DOHH2 (cell line): ENCODE results near the gene EPHB3.

Experiments used
- H3F3A ChIP-seq: fragments of 200-600 bp; sonication (generic), shearing (Covaris generic); 2 replicates; pipeline ENCODE4 v1.6.0; 2016; ENCODE audit warnings: antibody characterized with exemption, mild to moderate bottlenecking; ENCODE audit not compliant: control insufficient read depth, insufficient read depth
- H3K27ac ChIP-seq: fragments of 200-600 bp; sonication (generic); 2 replicates; pipeline ENCODE4 v1.5.1; 2014; ENCODE audit warnings: low read depth, mild to moderate bottlenecking, low read length, moderate library complexity
- H3K27me3 ChIP-seq: fragments of 200-600 bp; sonication (generic); 2 replicates; pipeline ENCODE4 v1.6.1; 2014; ENCODE audit warnings: mild to moderate bottlenecking, low read length, mixed read lengths; ENCODE audit not compliant: control insufficient read depth
- H3K36me3 ChIP-seq: fragments of 200-600 bp; sonication (generic); 2 replicates; pipeline ENCODE4 v1.6.1; 2014; ENCODE audit warnings: mild to moderate bottlenecking, low read length, moderate library complexity, mixed read lengths; ENCODE audit not compliant: control insufficient read depth
- H3K4me1 ChIP-seq: fragments of 200-600 bp; sonication (generic); 2 replicates; pipeline ENCODE4 v1.6.1; 2014; ENCODE audit warnings: mild to moderate bottlenecking, low read length, mixed read lengths; ENCODE audit not compliant: control insufficient read depth
- H3K4me2 ChIP-seq: fragments of 200-600 bp; sonication (generic); 2 replicates; pipeline ENCODE4 v1.6.0; 2014; ENCODE audit warnings: mild to moderate bottlenecking, low read length, moderate library complexity
- H3K4me3 ChIP-seq: fragments of 200-600 bp; sonication (generic); 2 replicates; pipeline ENCODE4 v1.5.1; 2014; ENCODE audit warnings: mild to moderate bottlenecking, low read length, mixed read lengths
- H3K79me2 ChIP-seq: fragments of 200-600 bp; sonication (generic); 2 replicates; pipeline ENCODE4 v1.6.1; 2014; ENCODE audit warnings: mild to moderate bottlenecking, low read length, mixed read lengths; ENCODE audit not compliant: control insufficient read depth
- H3K9me2 ChIP-seq: fragments of 200-600 bp; sonication (generic); replicated peaks from 2 replicates; pipeline ENCODE4 v1.6.1; 2014; ENCODE audit warnings: mild to moderate bottlenecking, low read length, mixed read lengths; ENCODE audit not compliant: control insufficient read depth
- H3K9me3 ChIP-seq: fragments of 200-600 bp; sonication (generic); 2 replicates; pipeline ENCODE4 v1.6.1; 2014; ENCODE audit warnings: antibody characterized with exemption, low read length, mixed read lengths; ENCODE audit not compliant: control insufficient read depth, insufficient read depth
- H4K20me1 ChIP-seq: fragments of 200-600 bp; sonication (generic); 2 replicates; pipeline ENCODE4 v1.6.0; 2014; ENCODE audit warnings: low read depth, mild to moderate bottlenecking, antibody characterized with exemption, low read length, moderate library complexity; ENCODE audit not compliant: control insufficient read depth, insufficient read depth
- EZH2phosphoT487 ChIP-seq: fragments of 200-600 bp; sonication (generic); IDR thresholded peaks from 2 replicates; pipeline ENCODE4 v1.6.1; 2017; ENCODE audit warnings: borderline replicate concordance, mild to moderate bottlenecking, antibody characterized with exemption, low read length, moderate library complexity, mixed read lengths
- TF ChIP-seq, protein P1 (sequence below): fragments of 200-600 bp; sonication (generic); IDR thresholded peaks from one replicate; pipeline ENCODE4 v1.5.1; 2014; ENCODE audit warnings: antibody characterized with exemption, mild to moderate bottlenecking, low read depth, low read length; ENCODE audit not compliant: poor library complexity, severe bottlenecking

The EPHB3 gene

DNA sequence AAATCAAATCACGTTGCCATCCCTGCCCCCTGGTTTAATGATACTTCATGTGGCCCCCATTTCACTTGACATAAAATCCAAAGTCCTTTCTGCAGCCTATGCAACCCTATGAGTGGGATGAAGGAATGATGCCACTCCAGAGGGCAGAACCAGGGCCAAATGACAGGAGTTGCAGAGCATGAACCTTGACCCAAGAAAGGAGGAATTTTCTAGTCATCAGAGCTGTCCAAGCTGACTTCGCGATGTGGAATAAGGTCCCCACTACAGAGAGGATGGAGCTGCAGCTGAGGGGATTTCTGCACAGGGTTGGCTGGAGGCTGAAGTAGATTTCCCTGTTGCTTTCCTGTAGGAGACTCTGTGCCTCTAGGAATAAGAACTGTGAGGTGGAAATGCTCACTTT lies 15.8 kb upstream of the EPHB3 start:
- Histone ChIP-seq H3K4me3 (no peak overlapping the region), H4K20me1 (0 out of 2 replicates have a peak, but pooled peaks cover 3% of the 10 kb centered on the region), H3K79me2 (no peaks in the 10 kb centered on the region), H3F3A (no peaks in the 10 kb centered on the region), H3K27me3 (peaks cover 10% of the 10 kb centered on the region), H3K4me2 (no peak overlapping the region), H3K27ac (no peak overlapping the region), H3K4me1 (no peaks in the 10 kb centered on the region), H3K9me3 (no peaks in the 10 kb centered on the region), H3K36me3 (no peaks in the 10 kb centered on the region), H3K9me2 (no peaks in the 10 kb centered on the region)
- TF ChIP-seq, protein P1, sequence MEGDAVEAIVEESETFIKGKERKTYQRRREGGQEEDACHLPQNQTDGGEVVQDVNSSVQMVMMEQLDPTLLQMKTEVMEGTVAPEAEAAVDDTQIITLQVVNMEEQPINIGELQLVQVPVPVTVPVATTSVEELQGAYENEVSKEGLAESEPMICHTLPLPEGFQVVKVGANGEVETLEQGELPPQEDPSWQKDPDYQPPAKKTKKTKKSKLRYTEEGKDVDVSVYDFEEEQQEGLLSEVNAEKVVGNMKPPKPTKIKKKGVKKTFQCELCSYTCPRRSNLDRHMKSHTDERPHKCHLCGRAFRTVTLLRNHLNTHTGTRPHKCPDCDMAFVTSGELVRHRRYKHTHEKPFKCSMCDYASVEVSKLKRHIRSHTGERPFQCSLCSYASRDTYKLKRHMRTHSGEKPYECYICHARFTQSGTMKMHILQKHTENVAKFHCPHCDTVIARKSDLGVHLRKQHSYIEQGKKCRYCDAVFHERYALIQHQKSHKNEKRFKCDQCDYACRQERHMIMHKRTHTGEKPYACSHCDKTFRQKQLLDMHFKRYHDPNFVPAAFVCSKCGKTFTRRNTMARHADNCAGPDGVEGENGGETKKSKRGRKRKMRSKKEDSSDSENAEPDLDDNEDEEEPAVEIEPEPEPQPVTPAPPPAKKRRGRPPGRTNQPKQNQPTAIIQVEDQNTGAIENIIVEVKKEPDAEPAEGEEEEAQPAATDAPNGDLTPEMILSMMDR = no peak
- TF ChIP-seq EZH2phosphoT487 = no peak

DNA sequence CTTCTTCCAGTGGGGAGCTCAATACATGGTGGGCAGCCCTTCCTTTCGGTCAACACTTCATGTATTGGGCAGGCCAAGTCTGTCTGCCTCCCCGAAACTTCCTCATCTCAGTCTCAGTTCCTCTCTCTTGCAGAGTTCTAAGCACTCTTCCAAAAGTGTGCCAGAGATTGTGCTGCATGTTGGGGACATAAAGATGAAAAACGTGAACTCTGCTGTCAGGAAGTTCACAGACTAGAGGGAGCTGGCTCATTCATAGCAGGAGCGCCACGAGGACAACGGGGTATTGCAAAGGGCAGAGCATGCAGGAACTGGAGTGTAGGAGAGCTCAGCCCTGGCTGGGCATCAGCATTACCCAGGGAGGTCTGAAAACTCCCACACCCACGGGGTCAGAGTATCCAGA lies 15.3 kb upstream of the EPHB3 start:
- no peak overlapping the region for H3K4me2 ChIP-seq
- no peaks in the 10 kb centered on the region for H3F3A ChIP-seq
- H3K4me3 ChIP-seq = no peak overlapping the region
- no peaks in the 10 kb centered on the region for H3K4me1 ChIP-seq
- no peaks in the 10 kb centered on the region for H3K36me3 ChIP-seq
- peaks cover 10% of the 10 kb centered on the region for H3K27me3 ChIP-seq
- H3K9me3 ChIP-seq = no peaks in the 10 kb centered on the region
- no peak for TF ChIP-seq EZH2phosphoT487
- TF ChIP-seq, protein P1 = no peak
- H4K20me1 ChIP-seq = 0 out of 2 replicates have a peak, but pooled peaks cover 3% of the 10 kb centered on the region
- no peak overlapping the region for H3K27ac ChIP-seq
- no peaks in the 10 kb centered on the region for H3K79me2 ChIP-seq
- H3K9me2 ChIP-seq = no peaks in the 10 kb centered on the region

DNA sequence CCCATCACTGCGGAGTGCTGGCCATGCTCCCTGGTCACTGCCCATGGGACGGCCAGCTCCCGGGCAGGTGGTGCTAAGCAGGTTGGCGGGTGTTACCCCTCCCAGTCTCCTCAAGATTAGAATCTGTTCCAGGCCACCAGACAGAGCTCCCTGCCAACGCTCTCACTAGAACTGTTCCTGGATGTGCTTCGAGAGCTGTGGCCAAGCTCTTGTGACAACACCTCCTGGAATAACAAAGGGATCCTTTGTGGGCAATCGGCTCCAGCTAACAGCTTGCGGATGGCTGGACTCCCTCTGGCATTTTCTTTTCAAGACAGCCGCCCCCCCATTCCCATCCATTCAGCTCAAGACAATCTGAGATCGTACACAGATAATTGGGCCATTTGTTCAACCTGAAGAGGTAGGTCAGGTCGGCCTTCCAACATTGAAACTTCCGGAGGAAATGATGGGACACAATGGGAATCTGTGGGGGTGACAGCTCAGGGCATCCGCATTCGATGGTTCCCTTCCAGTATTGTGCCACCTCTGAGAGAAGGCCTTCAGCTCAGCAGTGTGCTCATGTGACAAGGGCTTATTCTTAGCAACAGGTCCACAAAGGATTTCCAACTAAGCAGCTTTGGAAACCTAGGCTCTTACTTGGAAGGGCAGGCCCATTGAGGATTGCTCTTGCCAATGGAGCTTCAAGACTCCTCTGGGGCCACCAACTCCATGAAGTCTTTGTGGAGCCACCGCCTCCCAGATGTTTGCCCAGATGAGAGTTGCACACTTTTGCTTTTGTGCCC lies 11.6 kb upstream of the EPHB3 start:
- no peaks in the 10 kb centered on the region for H3K9me2 ChIP-seq

More for the DNA sequence above, 11.6 kb upstream of the EPHB3 start:
- no peak for TF ChIP-seq EZH2phosphoT487
- TF ChIP-seq, protein P1 = no peak
- Histone ChIP-seq H3K27ac (no peak overlapping the region), H3K4me1 (no peaks in the 10 kb centered on the region), H3K79me2 (no peaks in the 10 kb centered on the region), H3K36me3 (no peaks in the 10 kb centered on the region), H4K20me1 (no peaks in the 10 kb centered on the region), H3K4me2 (no peak overlapping the region), H3F3A (no peaks in the 10 kb centered on the region), H3K4me3 (no peak overlapping the region), H3K27me3 (0 out of 2 replicates have a peak, but pooled peaks cover 3% of the 10 kb centered on the region), H3K9me3 (no peaks in the 10 kb centered on the region)
